Left renal cortex interstitium (tissue), 4 donors: Measurements from ENCODE around the gene SVIL. TPM values are rescaled to one million over a fixed set of nuclear protein-coding genes. Genes with fewer than 3 reads are reported as not detected.
"Not testable (repeated sequence)": the region's sequence is repeated elsewhere in the genome, so short reads cannot be mapped to it uniquely, and the experiment has no call there.

Experiments
- DNase-seq, 4 donors: peaks; one replicate each; pipeline ENCODE4 v3.0.0-alpha.2; 2013; ENCODE audit warnings: low read depth in 4 of 4, low spot score in 2 of 4, missing footprints in 1 of 4
- polyA plus RNA-seq, 4 donors: library from polyadenylated mRNA; unstranded; fragments of 120-200 nt; gene quantifications; one replicate each; pipeline ENCODE4 v1.2.1, GENCODE V29; 2013; ENCODE audit not compliant: insufficient read length in 4 of 4

SVIL gene
- polyA plus RNA-seq, 4 donors, result 38.6 to 42.5 (median 40.9) TPM

DNA sequence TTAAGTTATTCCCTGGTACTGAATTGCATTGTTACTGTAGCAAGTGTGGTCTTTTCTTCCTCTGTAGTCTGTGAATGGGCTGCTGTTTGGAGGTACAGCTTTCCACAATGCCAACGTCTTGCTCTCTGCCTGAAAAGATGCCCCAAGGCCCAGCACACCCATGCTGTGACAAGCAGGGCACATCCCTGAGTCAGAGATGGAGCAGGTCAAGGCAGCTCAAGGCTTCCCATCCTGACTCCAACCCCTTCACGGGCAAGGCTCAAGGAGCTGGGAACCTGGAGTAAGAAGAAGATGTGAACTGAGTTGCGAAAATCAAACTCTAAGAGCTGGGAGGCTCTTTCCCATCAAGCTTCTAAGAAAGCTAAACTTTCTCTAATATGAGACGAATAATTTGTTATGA, 27.2 kb downstream of the SVIL start:
- no peak for DNase-seq

DNA sequence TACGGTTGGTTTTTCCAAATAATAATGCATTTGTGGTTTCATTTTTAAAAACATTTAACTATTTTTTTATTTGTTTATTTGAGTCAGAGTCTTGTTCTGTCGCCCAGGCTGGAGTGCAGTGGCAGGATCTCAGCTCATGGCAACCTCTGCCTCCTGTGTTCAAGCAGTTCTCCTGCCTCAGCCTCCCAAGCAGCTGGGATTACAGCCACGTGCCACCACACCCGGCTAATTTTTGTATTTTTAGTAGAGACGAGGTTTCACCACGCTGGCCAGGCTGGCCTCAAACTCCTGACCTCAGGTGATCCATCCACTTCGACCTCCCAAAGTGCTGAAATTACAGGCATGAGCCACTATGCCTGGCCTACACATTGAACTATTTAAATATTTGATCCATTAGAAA, 28.1 kb downstream of the SVIL start:
- DNase-seq, result not testable (repeated sequence)

DNA sequence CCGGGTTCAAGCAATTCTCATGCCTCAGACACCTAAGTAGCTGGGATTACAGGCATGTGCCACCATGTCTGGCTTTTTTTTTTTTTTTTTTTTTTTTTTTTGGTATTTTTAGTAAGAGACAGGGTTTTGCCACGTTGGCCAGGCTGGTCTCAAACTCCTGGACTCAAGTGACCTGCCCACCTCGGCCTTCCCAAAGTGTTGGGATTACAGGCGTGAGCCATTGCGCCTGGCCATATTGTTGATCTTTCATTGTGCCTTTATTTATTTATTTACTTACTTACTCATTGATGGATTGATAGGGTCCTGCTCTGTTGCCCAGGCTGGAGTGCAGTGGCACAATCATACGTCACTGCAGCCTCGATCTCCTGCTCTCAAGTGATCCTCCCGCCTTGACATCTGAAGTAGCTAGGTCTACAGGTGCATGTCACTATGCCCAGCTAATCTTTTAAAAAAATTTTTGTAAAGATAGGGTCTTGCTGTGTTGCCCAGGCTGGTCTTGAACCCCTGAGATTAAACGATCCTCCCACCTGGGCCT, 30.4 kb downstream of the SVIL start:
- DNase-seq, result no peak

DNA sequence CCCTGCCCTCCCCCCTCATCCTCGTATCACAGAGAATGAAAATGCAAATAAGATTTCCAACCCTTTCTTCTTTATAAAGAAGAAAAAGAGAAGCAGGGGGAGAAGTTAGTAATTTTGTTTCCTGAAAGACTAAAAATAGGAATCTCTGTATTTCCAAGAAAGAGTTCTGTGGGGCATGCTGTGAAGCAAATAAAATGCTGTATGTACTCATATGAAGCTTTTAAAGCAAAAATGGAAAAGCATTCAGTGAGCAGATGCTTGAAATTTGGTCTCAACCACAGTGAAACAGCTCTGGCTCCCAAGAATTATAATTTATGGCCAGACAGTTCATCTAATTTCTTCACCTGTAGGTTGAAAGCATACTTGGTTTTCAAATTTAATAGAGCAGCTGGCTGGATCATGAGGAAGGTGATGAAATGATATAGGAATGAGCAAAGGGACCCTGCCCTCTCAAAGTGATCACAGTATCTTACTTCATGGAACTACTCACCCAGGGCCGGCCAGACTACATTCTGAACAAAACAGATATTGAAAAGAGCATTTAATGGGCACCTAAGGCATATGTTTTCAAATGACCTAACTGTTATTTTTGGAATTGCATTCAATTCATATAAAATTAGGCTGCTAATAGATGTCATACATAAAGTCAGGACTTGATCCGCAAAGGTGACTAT, 31.4 kb downstream of the SVIL start:
- no peak for DNase-seq

DNA sequence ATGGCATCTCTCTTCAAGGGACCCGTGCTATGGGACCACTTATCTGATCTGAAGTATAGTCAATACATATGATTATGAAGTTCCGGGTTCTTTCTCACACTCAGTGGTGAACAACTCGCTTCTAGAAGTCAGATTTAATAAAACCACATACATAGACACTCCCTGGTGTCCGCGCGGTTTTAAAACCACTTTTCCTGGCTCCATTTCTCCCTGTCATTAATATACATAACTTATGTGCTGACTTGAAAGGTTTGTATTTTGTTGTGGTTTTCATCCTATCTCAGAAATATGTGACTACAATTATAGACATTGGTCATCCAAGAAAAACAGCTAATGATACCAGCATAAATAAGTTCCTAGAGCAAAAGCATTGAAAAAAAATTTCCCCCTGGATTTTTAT, 34.0 kb downstream of the SVIL start:
- DNase-seq, result no peak

DNA sequence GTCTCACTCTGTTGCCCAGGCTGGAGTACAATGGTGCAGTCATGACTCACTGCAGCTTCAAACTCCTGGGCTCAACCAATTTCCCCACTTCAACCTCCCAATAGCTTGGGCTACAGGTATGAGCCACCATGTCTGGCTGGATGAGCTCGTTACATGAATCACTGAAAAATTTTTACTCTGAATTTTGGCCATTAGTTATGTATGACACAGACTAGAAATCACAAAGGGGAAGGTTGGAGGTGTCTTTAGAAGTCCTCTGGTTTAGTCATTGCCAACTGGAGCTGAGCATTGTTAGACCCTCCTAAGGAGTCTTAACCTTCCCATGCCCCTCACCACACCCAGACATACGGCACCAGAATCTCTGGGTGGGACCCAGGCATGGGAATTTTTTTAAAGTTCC, 34.7 kb downstream of the SVIL start:
- no peak for DNase-seq

DNA sequence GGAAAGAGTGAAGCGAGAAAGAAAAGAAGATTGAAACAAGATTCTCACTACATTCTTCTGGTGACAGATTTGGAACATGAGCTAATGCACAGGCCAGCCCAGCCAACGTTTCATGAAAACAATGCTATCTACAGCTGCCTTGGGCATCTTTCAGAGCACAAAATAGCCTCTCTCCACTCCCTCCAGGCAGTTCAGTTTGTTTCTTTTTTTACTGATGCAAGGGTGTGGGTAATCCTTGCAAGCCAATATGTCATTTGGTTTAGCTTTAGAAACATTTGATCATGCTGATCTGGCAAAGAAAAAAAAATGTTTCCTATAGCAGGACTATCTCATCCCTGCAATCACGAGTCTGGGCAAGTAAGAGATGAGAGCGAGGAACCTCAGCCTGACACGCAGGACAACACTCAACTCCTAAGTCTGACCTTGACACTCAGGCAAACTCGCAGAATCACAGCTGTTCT, 35.9 kb downstream of the SVIL start:
- no peak for DNase-seq

DNA sequence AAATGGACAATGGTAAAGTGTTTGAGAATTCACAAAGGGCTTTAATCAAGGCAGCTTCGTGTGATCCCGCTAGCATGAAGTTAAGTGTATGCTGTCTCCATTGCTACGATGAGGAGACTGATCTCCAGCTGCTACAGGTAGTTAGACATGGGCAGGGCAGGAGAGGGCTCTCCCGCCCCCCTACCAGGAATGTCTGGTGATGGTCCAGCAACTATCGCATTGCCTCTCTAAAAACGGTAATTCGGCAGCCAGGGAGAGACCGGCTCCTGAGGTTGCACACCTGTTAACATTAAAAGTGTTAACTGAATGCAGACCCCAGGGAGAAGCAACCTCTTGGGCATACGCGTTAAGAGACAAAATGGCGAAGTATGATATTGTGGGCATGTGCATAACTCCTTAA, 37.9 kb downstream of the SVIL start:
- no peak for DNase-seq

DNA sequence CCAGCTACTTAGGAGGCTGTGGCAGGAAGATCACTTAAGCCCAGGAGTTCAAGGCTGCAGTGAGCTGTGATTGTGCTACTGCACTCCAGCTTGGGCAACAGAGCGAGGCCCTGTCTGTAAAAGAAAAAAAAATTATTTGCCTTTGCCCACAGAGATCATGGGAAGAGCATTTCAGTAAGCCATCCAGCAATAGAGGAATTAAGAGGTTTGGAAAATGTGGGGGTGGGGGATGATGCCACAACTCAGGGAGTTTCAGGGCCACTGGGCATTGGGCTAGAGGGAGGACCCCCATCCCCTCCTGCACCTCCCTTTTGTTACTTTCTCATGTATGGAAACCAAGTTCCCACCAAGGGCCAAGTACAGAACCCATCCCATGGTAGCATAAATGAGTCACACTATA, 38.4 kb downstream of the SVIL start:
- no peak for DNase-seq

DNA sequence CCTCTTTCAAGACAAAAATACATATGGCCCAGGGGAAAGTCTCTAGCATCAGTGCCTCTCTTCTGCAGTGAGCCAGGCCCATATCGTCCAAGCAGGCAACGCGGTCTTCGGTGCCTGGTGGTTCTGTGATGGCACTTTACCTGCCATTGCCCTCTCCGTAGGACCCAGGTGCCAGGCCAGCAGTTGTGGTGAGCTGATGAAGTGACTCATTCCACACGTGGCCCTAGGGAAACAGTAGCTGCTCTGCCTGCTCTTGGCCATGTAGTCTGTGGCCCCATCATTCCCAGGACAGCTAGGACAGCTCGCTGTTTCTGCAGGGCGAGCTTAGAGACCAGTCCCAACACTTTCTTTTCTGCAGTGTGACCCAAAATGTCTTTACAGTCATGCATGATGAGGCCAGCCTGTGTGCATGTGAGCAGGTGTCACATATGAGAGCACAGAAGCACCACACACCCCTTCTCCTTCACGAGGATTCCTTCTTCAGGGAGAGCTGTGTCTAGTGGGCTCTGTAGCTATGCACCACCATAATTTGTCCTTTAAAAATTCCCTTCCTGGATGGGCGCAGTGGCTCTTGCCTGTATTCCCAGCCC, 39.0 kb downstream of the SVIL start:
- no peak for DNase-seq

DNA sequence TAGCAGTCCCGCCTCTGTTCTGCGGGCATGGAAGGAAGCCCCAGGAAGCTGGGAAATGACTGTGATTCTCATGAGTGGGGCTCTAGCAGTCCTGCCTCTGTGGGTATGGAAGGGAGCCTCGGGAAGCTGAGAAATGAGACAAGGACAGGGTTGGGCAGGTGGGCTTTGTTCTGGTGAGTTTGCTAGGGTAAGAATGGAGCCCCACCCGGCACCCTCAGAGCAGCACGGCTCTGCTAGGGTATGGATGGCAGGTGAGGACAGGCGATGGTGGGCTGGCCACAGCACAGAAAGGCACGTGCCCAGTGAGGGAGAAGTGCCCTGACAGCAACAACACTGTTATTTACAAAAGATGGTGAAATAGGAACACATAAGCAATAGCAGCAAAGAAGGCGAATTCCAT, 39.6 kb downstream of the SVIL start:
- DNase-seq, result no peak

DNA sequence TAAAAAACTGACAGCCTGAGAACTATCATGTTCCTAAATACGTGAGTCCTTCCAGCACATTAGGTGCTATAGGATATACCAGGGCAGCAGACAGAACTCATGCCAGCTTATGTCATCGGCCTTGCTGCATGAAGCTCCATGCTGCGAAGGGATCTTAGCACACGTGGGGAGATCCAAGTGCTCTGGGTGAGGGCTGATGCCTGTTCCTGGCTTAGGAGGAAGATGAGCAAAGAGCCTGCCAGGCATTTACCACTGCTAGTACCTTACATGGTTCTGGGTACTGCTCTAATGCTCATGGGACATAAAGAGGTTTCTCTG, 43.2 kb downstream of the SVIL start:
- no peak for DNase-seq

DNA sequence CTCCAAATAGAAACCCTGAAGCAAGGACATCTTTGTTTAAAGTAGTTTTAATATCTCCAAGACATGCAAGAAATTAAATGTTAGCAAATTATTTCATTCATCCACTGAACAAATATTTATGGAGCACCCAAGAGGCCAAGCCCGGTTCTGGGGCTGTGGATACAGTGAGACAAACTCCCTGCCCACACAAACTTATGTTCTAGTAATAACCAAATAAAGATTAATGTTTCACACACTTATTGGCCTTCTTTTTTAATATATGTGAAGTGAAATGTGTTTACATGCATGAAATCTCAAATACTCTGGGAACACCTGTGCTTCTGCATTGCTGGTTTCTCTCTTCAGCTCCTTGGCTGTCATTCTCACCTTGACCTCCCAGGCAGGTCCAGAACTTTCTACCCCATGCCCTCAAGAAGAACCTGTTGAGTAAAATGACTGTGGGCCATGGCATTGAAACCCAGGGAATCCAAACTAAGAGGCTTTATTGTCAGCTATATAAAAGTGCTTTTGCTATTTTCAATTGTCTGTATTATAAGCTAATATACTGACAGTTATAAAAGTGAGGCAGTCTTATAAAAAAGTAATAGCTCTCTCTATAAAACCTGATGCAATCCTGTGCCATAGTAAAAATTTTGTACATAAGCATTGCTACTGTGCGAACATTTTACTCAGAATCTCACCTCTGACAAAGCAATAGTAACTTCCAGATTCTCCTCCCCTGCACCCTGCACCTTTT, 43.7 kb downstream of the SVIL start:
- no peak for DNase-seq

DNA sequence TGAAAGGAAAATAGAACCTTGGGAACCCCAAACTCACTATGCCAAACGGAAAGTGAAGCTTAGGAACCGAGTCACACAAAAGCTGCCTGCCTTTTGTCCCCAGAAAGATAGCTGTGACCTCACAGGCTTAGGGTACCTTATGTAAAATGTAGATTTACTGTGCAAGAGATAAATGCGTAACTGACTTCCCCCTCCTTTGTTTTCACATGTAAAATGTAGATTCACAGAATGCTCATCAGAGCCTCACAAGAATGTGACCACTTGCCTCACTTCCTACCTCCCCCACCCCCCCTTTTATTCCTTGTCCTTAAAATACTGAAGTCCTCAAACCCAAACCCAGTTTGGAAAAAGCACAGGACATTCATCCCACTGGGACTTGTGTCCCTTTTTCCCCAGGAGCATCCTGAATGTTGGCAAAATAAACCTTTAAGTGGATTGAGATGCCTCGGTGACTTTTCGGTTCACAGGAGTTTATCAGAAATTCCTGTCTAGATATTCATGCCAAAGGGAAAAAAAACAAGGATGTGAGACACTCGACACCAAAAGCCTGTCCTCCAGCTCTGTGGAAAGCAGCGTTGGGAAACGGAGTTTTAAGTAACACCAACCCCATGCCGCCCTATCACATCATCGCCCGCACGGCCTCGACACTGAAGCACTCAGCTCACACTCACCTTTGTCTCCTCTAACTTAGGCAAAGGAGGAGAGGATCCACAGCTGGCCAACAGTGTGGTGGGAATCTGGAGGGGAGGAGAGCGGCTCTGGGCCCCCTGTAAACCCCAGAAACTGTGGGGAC, 45.9 kb downstream of the SVIL start:
- DNase-seq, result no peak

DNA sequence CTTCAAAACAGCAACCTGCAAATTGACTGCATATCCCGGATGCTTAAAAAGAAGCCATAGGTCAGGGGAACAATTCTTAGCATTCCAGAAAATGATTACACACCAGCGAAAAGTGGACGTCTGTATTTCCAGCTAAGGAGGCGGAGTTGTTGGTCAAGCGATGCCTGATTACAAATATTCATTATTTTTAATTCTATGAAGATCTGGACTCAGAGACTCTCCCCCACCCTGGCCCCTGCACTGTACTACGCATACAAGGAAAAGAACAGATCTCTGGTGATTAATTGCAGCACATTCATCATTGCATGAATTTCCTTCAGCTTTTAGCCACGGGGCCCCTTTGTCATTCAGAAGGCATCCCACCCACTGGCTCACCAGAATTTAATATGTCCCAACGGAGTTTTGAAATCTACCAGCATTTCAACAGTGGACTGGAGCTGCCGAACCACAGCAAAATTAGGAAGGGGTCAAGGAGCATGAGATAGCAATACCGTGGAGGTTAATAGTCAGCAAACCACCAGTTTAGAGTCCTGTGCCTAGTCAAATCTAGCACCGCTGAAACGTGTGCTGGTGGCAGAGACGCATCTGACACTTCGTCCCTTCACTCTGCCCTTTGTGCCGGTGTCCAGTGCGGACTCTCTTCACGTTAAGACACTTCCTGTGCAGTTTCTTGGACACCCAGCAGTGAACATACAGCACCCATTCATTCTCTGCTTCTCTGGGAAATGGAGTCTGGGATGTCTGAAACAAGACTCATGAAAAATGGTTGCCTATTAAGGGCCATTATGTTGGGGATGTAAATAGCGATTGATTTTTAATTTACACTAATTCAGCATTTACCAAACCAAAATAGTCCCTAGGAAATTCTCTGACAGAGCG, 46.8 kb downstream of the SVIL start:
- DNase-seq, result not testable (repeated sequence)

DNA sequence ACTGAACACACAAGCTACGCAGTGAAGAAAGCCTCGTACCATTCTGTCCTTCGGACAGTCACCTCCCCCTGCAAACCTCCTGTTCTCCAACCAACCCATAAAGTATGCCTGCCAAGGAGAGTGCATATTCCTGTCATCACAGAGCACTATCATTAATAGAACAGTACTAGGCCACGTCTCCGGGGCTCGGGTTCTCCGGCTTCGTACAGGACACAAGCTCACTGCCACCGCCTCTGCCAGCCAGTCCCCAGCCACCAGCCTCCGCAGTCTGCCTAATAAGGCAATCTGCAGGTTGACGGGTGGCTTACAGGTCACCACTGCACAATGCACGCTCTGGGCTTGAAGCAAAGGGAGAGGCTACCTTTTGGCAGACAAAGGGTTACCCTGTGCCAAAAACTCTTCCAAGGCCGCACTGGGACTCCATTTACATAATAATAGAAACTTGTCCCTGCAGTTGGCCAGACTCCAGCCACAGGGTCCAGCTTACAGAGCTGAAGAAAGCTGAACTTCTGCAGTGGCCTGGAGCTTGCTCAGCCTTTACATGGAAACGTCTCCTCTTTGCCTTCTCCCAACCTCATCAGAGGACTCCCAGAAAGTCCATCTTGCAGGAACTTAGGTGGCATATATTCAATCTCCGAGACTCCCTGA, 47.5 kb downstream of the SVIL start:
- not testable (repeated sequence) for DNase-seq

DNA sequence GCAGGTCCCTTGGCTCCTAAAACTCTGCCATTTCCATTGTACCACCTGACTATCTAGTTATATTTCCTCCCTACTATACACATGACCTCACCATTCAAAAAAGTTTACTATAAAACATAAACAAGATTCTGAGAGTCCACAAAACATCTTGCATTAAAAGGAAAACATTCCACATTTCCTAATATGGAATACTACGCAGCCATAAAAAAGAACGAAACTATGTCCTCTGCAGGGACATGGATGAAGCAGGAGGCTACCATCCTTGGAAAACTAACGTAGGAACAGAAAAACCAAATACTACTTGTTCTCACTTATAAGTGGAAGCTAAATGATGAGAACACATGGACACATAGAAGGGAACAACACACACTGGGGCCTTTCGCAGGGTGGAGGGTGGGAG, 48.3 kb downstream of the SVIL start:
- no peak for DNase-seq

DNA sequence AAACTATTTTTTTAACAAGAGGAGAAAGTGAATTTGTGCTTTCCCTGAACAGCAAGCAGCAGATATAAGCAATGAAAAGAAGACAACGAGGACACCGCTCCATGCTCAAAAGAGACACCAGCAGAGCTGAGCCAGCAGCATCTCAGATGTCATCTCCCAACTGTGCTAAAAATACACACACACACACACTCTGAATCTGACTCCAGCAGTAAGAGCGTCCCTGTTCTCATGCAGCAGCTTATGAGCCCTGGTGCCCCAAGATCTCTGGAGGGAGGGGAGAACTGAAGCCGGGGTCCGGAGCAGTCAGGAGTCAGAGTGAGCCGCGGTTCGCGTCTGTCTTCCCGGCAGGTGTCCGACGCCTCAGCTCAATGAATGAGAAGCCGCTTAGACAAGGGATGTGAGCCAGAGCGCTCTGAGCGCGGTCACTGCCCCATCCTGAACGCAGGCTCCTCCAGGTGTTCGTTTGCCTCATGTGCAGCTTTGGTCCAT, 49.2 kb downstream of the SVIL start:
- no peak for DNase-seq

DNA sequence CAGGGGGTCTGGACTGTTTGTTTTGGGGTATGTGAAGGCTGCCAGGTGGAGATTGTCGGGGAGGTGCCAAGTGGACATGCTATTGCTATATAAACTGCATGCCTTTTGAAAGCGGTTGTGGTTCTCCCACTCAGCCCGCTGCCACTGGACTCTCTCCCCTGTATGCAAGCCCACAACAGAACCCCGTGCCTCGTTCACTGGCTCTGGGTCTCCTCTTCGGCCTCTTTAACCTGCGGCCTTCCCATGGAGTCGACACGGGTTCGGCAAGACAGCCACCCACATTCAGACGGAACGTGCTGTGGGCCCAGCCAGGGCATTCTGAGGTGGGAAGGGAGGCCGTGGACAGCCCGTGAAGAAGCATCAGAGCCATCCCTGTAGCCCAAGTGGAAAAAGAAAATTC, 50.3 kb downstream of the SVIL start:
- DNase-seq, result no peak
